GM23248 (cell line): Measurements from ENCODE around the gene LRP6. TPM values are rescaled to one million over a fixed set of nuclear protein-coding genes. Genes with fewer than 3 reads are reported as not detected.
"Not testable (repeated sequence)": the region's sequence is repeated elsewhere in the genome, so short reads cannot be mapped to it uniquely, and the experiment has no call there.

Experiments used
- DNase-seq: peaks from one replicate; pipeline ENCODE4 v3.0.0-alpha.2; 2015
- H2AFZ ChIP-seq: fragments of 200-600 bp; sonication (generic); 2 replicates; pipeline ENCODE4 v1.6.1; 2016; ENCODE audit warnings: antibody characterized with exemption
- H3F3A ChIP-seq: fragments of 200-600 bp; sonication (generic); 2 replicates; pipeline ENCODE4 v1.6.1; 2016; ENCODE audit warnings: mild to moderate bottlenecking, antibody characterized with exemption, mixed run types; ENCODE audit not compliant: insufficient read depth
- H3K27ac ChIP-seq: fragments of 200-600 bp; sonication (generic); 2 replicates; pipeline ENCODE4 v1.5.1; 2016; ENCODE audit warnings: mild to moderate bottlenecking
- H3K27me3 ChIP-seq: fragments of 200-600 bp; sonication (generic); replicated peaks from 2 replicates; pipeline ENCODE4 v1.6.1; 2016; ENCODE audit warnings: mild to moderate bottlenecking; ENCODE audit not compliant: insufficient read depth
- H3K36me3 ChIP-seq: fragments of 200-600 bp; sonication (generic); 2 replicates; pipeline ENCODE4 v1.6.1; 2016; ENCODE audit warnings: low read depth, mild to moderate bottlenecking
- H3K4me1 ChIP-seq: fragments of 200-600 bp; sonication (generic); 2 replicates; pipeline ENCODE4 v1.6.1; 2016; ENCODE audit warnings: mild to moderate bottlenecking; ENCODE audit not compliant: insufficient read depth
- H3K4me2 ChIP-seq: fragments of 200-600 bp; sonication (generic); one replicate; pipeline ENCODE4 v1.6.1; 2016; ENCODE audit warnings: mild to moderate bottlenecking; ENCODE audit not compliant: unreplicated experiment
- H3K4me3 ChIP-seq: fragments of 200-600 bp; sonication (generic); 2 replicates; pipeline ENCODE4 v1.5.1; 2016; ENCODE audit warnings: mild to moderate bottlenecking
- H3K79me2 ChIP-seq: fragments of 200-600 bp; sonication (generic); 2 replicates; pipeline ENCODE4 v1.6.1; 2016; ENCODE audit warnings: mild to moderate bottlenecking; ENCODE audit not compliant: insufficient read depth
- H3K9ac ChIP-seq: fragments of 200-600 bp; sonication (generic); 2 replicates; pipeline ENCODE4 v1.6.1; 2016; ENCODE audit warnings: mild to moderate bottlenecking
- H3K9me2 ChIP-seq: fragments of 200-600 bp; sonication (generic); 2 replicates; pipeline ENCODE4 v1.6.1; 2016; ENCODE audit warnings: mixed run types, mild to moderate bottlenecking, moderate library complexity; ENCODE audit not compliant: insufficient read depth
- H3K9me3 ChIP-seq: fragments of 200-600 bp; sonication (generic); one replicate; pipeline ENCODE4 v1.6.1; 2017; ENCODE audit warnings: low read depth
- H4K20me1 ChIP-seq: fragments of 200-600 bp; sonication (generic); 2 replicates; pipeline ENCODE4 v1.6.0; 2016; ENCODE audit not compliant: insufficient read depth
- EZH2 ChIP-seq: fragments of 200-600 bp; sonication (generic); IDR thresholded peaks from 2 replicates; pipeline ENCODE4 v1.6.1; 2018; ENCODE audit warnings: antibody characterized with exemption, mild to moderate bottlenecking; ENCODE audit not compliant: insufficient read depth, poor library complexity, severe bottlenecking
- EZH2phosphoT487 ChIP-seq: fragments of 200-600 bp; sonication (generic); IDR thresholded peaks from 2 replicates; pipeline ENCODE4 v1.6.1; 2018; ENCODE audit warnings: antibody characterized with exemption, moderate library complexity, mild to moderate bottlenecking, low read depth; ENCODE audit not compliant: insufficient read depth
- WGBS, 2 experiments: methylation state at CpG; one replicate each; pipeline ENCODE4 v1.1.6; 2015 to 2017; ENCODE audit warnings: low lambda C conversion rate in 2 of 2, low coverage in 1 of 2; ENCODE audit errors: missing lambda C conversion rate in 2 of 2; 5-methylcytosine and 5-hydroxymethylcytosine counted together
- in situ Hi-C: fragments of 300-500 bp; cut with MboI; formaldehyde crosslinking; loops from 2 replicates; pipeline ENCODE4 v1.15.0; 2020
- polyA plus RNA-seq: library from polyadenylated mRNA; unstranded; fragments of >200 nt; fragmentation: Nextera tagmentation; extraction: Ambion mirVana; gene quantifications from 2 replicates; pipeline ENCODE4 v1.2.1, GENCODE V29; 2016
- total RNA-seq: library from RNA; depleted of rRNA; stranded (reverse); fragments of >200 nt; shearing (Covaris generic); gene quantifications from 2 replicates; pipeline ENCODE4 v1.2.3, GENCODE V29; 2014; rRNA removed

Gene LRP6
- total RNA-seq (19.2 and 20.1 TPM in 2 replicates), polyA plus RNA-seq (10.3 and 10.8 TPM in 2 replicates)

- 1% methylated on average over 69 of the region's 92 CpGs for WGBS, 2 experiments
- DNase-seq, result peak; percentile 97
- Histone ChIP-seq H3F3A (peaks cover 14% of the 10 kb centered on the region; the same call in 1 of the 2 replicates), H3K9ac (peak within 1 kb of the TSS; percentile 88), H3K9me2 (no peaks in the 10 kb centered on the region), H4K20me1 (no peaks in the 10 kb centered on the region), H3K27me3 (no peaks in the 10 kb centered on the region), H3K4me2 (peak within 1 kb of the TSS; percentile 89), H3K27ac (peak within 1 kb of the TSS; percentile 90), H3K79me2 (peaks cover 46% of the 10 kb centered on the region), H3K4me3 (peak within 1 kb of the TSS; percentile 85), H2AFZ (peak within 1 kb of the TSS; percentile 93), H3K4me1 (peaks cover 8% of the 10 kb centered on the region; the same call in 1 of the 2 replicates), H3K36me3 (no peaks in the 10 kb centered on the region), H3K9me3 (no peaks in the 10 kb centered on the region)
- in situ Hi-C loops, result no loop called here
- no peak for TF ChIP-seq EZH2phosphoT487
- no peak for TF ChIP-seq EZH2
These were observed at the start of gene LRP6 for GRCh38 chr12:12266873-12267741. TSS of gene LRP6 (minus strand) at chr12:12267044. CDS start at chr12:12266735, 309 bp downstream.

- in situ Hi-C loops, result no loop called here
These were observed 49.0 kb upstream of the LRP6 start for GRCh38 chr12:12315838-12316237.

GRCh38 chr12:12310695-12311094 is 43.9 kb upstream of the LRP6 start:
- H3K79me2 ChIP-seq, H3K9ac ChIP-seq, H3K27ac ChIP-seq, H3K4me3 ChIP-seq, H3K4me2 ChIP-seq, H2AFZ ChIP-seq, H3K4me1 ChIP-seq, H3K27me3 ChIP-seq, in situ Hi-C loops, H3K9me3 ChIP-seq, H3K9me2 ChIP-seq, H4K20me1 ChIP-seq, H3K36me3 ChIP-seq, H3F3A ChIP-seq, DNase-seq: not testable (repeated sequence)
- 63 to 75% methylated on average over 10 of the region's 10 CpGs for WGBS, 2 experiments

More at GRCh38 chr12:12315838-12316237, 49.0 kb upstream of the LRP6 start:
- Histone ChIP-seq H3K9ac (no peak overlapping the region), H3F3A (no peaks in the 10 kb centered on the region), H3K4me2 (no peak overlapping the region), H3K27me3 (no peaks in the 10 kb centered on the region), H3K4me1 (peaks cover 14% of the 10 kb centered on the region), H3K36me3 (no peaks in the 10 kb centered on the region), H3K9me3 (no peaks in the 10 kb centered on the region), H2AFZ (no peak overlapping the region), H3K4me3 (no peak overlapping the region), H3K27ac (no peak overlapping the region), H4K20me1 (no peaks in the 10 kb centered on the region), H3K79me2 (no peaks in the 10 kb centered on the region), H3K9me2 (no peaks in the 10 kb centered on the region)
- no peak for DNase-seq
- TF ChIP-seq EZH2 (no peak), EZH2phosphoT487 (no peak)

DNA sequence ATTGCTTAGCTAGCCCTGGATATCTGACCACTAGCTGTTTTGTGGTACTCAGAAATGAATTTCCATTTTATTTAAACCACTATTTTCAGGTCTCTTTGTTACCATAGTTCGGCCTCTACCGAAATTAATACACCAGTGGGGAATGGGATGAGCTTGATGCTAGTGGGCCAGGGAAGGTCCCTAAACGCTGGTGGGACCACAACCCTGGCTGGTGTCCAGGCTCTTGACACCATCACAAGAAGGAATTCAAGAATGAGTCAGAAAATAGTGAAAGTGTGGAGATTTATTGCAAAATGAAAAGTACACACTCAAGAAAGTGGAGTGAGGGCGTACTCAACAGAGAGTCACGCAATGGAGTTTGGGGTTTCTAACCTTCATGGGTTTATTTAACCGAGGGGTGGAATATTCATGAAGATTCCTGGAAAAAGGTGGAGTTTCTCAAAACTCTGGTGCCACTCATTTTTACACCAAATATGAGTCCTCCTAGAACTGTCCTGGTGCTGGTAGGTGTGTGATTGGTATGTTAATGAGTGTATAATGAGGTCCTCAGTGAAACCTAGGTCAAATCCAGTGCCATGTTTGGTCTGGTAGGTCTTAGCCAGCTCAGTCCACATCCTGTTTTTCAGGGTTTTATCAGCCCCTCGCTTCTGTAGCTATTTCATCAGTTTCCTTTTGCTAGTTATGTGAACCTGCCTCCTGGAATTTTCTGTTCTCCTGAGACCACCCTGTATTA is 38.9 kb upstream of the LRP6 start:
- Histone ChIP-seq H3K36me3 (no peaks in the 10 kb centered on the region), H3K4me1 (no peaks in the 10 kb centered on the region), H3K9me2 (no peaks in the 10 kb centered on the region), H3K79me2 (no peaks in the 10 kb centered on the region), H3K27me3 (no peaks in the 10 kb centered on the region), H3K9ac (no peak overlapping the region), H2AFZ (no peak overlapping the region), H4K20me1 (no peaks in the 10 kb centered on the region), H3K9me3 (no peaks in the 10 kb centered on the region), H3K4me2 (no peak overlapping the region), H3F3A (no peaks in the 10 kb centered on the region), H3K4me3 (no peak overlapping the region), H3K27ac (no peak overlapping the region)
- no peak for TF ChIP-seq EZH2
- TF ChIP-seq EZH2phosphoT487, result no peak
- WGBS, 2 experiments, result 80 to 83% methylated on average over 7 of the region's 7 CpGs
- no peak for DNase-seq
- in situ Hi-C loops, result no loop called here
